GM12891 (cell line): ENCODE results near the gene RASA1.

Experiments
- PAX5 ChIP-seq: IDR thresholded peaks from 2 replicates; pipeline ENCODE4 v1.6.1; 2011; ENCODE audit warnings: low read length, moderate library complexity, mild to moderate bottlenecking; ENCODE audit not compliant: insufficient read depth, severe bottlenecking
- POLR2A ChIP-seq: IDR thresholded peaks from 2 replicates; pipeline ENCODE4 v1.6.1; 2011; ENCODE audit warnings: low read depth, low read length, control low read depth
- POLR2AphosphoS5 ChIP-seq: IDR thresholded peaks from 2 replicates; pipeline ENCODE4 v1.6.1; 2011; ENCODE audit warnings: low read depth, low read length, control low read depth
- POU2F2 ChIP-seq: IDR thresholded peaks from 2 replicates; pipeline ENCODE4 v1.6.1; 2011; ENCODE audit warnings: low read depth, mild to moderate bottlenecking, control low read depth, low read length, moderate library complexity
- TAF1 ChIP-seq: IDR thresholded peaks from 2 replicates; pipeline ENCODE4 v1.6.1; 2011; ENCODE audit warnings: low read depth, low read length, control low read depth

- TF ChIP-seq POLR2A (no peak), POLR2AphosphoS5 (no peak), PAX5 (no peak), TAF1 (no peak), POU2F2 (no peak)
Observed at GRCh38 chr5:87392170-87392569, 124.5 kb downstream of the RASA1 start.
